Stimulated activated CD4-positive, alpha-beta T cell treated with anti-CD3 and anti-CD28 coated beads, Interleukin-15, amount 100 ng/mL, for 48 hours (primary cell): Measurements from ENCODE around the gene PARN.
"Not testable (repeated sequence)": the region's sequence is repeated elsewhere in the genome, so short reads cannot be mapped to it uniquely, and the experiment has no call there.

Experiments used
- DNase-seq, 2 donors: peaks; one replicate each; pipeline ENCODE4 v3.0.0-alpha.2; 2020; ENCODE audit warnings: low read depth in 2 of 2

PARN gene

GRCh38 chr16:14574698-14575415, 55.2 kb downstream of the PARN start:
- not testable (repeated sequence) for DNase-seq

- no peak for DNase-seq
These were observed 57.5 kb downstream of the PARN start for GRCh38 chr16:14572535-14572934.

GRCh38 chr16:14569213-14569612, 60.8 kb downstream of the PARN start:
- no peak for DNase-seq

- no peak for DNase-seq
These were observed 63.5 kb downstream of the PARN start for GRCh38 chr16:14566599-14566998.

- no peak for DNase-seq
These were observed 64.4 kb downstream of the PARN start for GRCh38 chr16:14565688-14566025.

- no peak for DNase-seq
These were observed 65.0 kb downstream of the PARN start for GRCh38 chr16:14564861-14565687.

- DNase-seq, result no peak
These were observed 65.7 kb downstream of the PARN start for GRCh38 chr16:14564323-14564722.

GRCh38 chr16:14562691-14563491, 67.2 kb downstream of the PARN start:
- no peak for DNase-seq

- DNase-seq, result no peak
These were observed 69.5 kb downstream of the PARN start for GRCh38 chr16:14560523-14560922.

GRCh38 chr16:14559809-14560241, 70.2 kb downstream of the PARN start:
- no peak for DNase-seq

GRCh38 chr16:14553447-14553846, 76.6 kb downstream of the PARN start:
- no peak for DNase-seq

GRCh38 chr16:14549789-14550153, 80.3 kb downstream of the PARN start:
- no peak for DNase-seq

- DNase-seq, result no peak
These were observed 80.9 kb downstream of the PARN start for GRCh38 chr16:14548933-14549788.

GRCh38 chr16:14545346-14545884, 84.6 kb downstream of the PARN start:
- no peak for DNase-seq

- DNase-seq, result not testable (repeated sequence)
These were observed 85.2 kb downstream of the PARN start for GRCh38 chr16:14544846-14545245.

- DNase-seq, result no peak
These were observed 90.4 kb downstream of the PARN start for GRCh38 chr16:14539631-14540030.

GRCh38 chr16:14539156-14539555, 90.9 kb downstream of the PARN start:
- DNase-seq, result no peak

- no peak for DNase-seq
These were observed 91.5 kb downstream of the PARN start for GRCh38 chr16:14538604-14539003.

- DNase-seq, result no peak
These were observed 98.4 kb downstream of the PARN start for GRCh38 chr16:14531613-14532012.

GRCh38 chr16:14531101-14531500, 99.0 kb downstream of the PARN start:
- no peak for DNase-seq

GRCh38 chr16:14530046-14530445, 100.0 kb downstream of the PARN start:
- no peak for DNase-seq
